RKO (cell line): ENCODE data around the gene ANXA5.
"Not testable (repeated sequence)": the region's sequence is repeated elsewhere in the genome, so short reads cannot be mapped to it uniquely, and the experiment has no call there.

Source experiments
- DNase-seq: peaks from one replicate; pipeline ENCODE4 v3.0.0-alpha.2; 2016; ENCODE audit warnings: low spot score

The ANXA5 gene

GRCh38 chr4:121696581-121697461, at the start of gene ANXA5:
ANXA5 (minus strand) TSS chr4:121696980; CDS start chr4:121696589, 391 bp downstream.
- peak; percentile 87 for DNase-seq

- DNase-seq = no peak
Observed at GRCh38 chr4:121742794-121743193, 46.0 kb upstream of the ANXA5 start.

GRCh38 chr4:121741751-121742150, 45.0 kb upstream of the ANXA5 start:
- DNase-seq = no peak

DNA sequence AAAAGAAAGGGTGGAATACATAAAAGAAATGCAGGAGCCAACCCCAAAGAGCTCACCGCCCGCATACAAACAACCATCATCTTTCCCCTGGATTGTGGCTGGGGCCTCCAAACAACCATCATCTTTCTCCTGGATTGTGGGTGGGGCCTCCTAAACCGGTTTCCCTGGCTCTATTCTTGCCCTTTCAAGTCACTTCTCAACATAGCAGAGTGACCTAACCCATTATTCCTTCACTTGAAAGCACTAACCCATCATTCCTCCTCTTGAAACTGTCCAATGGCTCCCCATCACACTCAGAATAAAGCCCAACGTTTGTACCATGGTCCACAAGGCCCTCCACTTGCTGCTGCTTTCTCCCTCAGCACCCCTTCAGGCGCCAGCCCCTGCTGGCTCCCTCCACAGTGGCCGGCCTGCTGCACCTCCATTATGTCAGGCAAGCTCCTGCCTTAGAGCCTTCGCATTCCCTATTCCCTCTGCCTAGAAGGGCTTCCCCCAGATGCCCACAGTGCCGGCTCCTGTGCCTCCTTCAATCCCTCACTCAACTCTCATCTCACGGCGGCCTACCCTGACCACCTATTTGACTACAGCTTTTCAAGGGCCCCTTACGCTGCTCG, 44.1 kb upstream of the ANXA5 start:
- DNase-seq = no peak

DNA sequence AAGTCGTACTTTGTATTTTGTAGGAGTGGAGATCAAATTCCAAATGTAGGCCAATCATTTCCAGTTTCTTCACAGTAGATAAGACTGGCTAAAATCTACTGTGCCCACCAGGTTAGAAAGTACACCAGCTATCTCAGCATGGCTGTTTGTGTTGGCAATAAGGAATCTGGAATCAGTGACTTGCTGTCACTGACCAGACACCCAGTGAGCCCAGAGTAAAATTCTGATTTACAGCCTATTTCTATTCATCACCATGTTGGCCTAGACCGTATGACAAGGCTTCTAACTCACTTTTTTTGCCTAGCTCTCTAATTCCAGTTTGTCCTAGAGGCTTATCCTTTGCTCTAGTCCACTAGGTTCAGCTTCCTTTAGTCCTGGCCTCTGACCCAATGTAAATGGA, 42.8 kb upstream of the ANXA5 start:
- DNase-seq = no peak

- DNase-seq = no peak
Observed at GRCh38 chr4:121738780-121739535, 42.2 kb upstream of the ANXA5 start.

DNA sequence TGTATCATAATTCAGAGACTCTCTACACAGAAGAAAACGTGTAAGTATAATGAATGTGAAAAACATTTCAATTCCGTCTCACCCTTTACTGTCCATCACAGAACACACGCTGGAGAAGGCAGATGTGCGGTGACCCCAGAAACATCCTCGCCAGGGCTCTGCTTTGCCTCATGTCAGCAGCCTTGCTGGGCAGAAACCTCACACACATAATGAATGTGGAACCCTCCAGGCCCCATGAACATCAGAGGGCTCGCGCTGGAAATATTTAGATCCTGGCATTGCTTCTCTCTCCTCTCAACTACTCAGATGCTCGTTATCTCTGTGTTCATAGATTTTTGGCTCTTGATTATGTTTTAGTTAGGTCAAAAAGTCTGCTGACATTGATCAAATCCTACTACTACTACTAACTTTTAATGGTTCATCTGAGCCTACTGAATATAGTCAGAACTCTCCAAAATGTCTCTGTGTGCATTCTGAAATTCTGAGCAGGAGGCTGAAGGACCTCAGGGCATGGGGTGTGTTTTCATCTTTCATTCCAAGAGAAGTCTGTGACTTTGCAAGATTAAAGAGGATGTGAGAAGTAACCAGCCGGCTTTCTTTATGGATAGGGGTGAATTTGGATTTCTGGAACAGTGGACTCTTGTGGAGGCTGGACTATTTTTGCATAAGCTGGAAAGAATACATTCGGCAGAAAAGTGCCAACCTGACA, 41.2 kb upstream of the ANXA5 start:
- DNase-seq = no peak

DNA sequence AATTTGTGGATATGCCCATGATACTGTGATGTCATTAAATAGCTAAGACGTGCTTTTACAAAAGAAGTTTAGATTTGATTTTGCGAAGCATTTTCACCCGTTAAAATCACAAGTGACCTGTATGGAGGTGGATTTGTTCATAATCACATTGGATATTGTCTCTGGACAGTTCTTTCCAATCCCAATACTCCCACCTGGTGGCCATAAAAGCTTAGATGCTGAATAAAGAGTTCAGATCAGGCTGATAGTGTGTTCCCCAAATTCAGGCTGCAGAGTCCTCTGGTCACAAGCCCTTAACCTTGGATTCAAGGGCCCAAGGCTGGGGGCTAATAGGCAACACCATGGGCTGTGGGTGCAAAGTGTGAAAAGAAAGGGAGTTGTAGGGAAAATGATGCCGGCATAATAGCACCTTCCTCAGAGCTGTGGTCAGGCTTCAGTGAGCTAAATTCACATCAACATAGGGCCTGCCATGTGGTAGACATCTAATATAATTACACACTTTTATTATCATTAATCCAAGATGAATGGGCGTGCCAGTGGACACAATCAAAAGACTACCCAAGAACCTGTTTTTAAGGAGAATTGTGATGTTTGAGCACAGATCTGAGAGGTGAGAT, 40.1 kb upstream of the ANXA5 start:
- DNase-seq = peak; percentile 72

DNA sequence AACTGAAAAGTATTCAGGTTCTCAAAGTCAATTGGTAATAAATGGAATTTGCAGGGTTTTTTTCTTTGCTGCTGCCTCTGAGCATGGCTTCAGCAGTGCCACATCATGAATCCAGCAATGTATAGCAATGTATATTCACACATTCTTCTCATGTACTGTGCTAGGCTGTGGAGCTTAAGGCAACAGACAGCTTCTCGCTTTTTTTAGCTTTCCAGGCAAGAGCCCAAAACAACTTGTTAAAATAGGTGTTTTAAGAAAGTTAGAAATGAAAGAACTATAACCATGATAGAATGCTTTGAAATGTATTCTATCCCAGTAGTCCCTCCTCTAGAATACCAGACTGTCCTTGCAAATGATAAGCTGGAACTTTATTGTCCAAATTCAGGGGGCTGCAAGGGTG, 37.8 kb upstream of the ANXA5 start:
- no peak for DNase-seq

GRCh38 chr4:121733942-121734341, 37.2 kb upstream of the ANXA5 start:
- no peak for DNase-seq

DNA sequence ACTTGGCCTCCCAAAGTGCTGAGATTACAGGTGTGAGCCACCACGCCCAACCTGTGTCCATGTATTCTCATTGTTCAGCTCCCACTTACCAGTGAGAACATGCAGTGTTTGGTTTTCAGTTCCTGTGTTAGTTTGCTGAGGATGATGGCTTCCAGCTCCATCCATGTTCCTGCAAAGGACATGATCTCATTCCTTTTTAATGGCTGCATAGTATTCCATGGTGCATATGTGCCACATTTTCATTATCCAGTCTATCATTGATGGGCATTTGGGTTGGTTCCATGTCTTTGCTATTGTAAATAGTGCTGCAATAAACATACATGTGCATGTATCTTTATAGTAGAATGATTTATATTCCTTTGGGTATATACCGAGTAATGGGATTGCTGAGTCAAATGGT, 33.0 kb upstream of the ANXA5 start:
- DNase-seq = not testable (repeated sequence)

- DNase-seq = peak; percentile 34
Observed at GRCh38 chr4:121728798-121729226, 32.0 kb upstream of the ANXA5 start.

- DNase-seq = no peak
Observed at GRCh38 chr4:121728066-121728465, 31.3 kb upstream of the ANXA5 start.

DNA sequence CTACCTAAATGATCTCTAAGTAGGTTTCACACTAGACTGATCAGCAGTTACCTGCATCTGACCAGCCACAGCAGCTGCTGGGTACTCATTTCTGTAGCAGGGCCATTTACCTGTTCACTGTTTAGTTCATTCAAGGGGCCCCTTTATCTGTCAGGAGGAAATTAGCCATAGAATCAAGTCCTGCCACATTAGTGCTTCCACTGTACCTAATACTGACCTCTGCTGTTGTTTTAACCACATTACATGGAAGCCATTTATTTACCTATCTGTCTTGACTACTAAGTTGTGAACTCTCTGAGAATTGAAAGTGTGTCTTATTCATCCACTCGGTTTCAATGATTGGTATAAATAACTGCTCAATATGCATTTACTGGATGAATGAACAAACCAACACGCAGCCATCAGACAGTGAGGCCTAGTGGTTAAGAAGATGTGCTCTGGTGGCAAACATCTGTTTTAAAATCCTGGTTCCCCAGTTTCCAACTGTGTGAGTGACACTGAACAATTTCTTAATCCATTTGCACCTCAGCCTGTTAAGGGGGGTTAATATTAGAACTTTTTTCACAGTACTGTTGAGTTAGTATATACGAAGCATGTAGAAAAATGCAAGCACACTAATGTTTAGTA, 30.0 kb upstream of the ANXA5 start:
- DNase-seq = peak; percentile 76

GRCh38 chr4:121724671-121725070, 27.9 kb upstream of the ANXA5 start:
- no peak for DNase-seq

DNA sequence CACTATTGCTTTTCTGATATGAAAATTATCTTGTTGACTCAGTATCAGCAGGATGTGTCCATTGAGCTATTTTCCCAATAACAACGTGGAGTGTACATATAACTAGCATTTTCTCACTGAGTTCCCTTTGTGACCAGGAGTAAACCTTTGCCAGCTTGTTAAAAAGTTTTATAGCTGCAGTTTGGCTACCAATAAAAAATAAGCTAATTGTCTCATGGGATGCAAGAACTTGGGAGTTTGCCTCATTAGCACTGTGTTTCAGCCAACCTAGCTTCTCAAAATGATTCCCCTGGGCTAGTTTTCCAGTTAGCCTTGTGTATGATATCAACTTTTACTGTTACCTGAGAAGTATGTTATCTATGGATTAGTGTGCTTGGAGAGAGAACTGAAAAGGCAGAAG, 24.9 kb upstream of the ANXA5 start:
- DNase-seq = no peak

- no peak for DNase-seq
Observed at GRCh38 chr4:121720109-121720508, 23.3 kb upstream of the ANXA5 start.

DNA sequence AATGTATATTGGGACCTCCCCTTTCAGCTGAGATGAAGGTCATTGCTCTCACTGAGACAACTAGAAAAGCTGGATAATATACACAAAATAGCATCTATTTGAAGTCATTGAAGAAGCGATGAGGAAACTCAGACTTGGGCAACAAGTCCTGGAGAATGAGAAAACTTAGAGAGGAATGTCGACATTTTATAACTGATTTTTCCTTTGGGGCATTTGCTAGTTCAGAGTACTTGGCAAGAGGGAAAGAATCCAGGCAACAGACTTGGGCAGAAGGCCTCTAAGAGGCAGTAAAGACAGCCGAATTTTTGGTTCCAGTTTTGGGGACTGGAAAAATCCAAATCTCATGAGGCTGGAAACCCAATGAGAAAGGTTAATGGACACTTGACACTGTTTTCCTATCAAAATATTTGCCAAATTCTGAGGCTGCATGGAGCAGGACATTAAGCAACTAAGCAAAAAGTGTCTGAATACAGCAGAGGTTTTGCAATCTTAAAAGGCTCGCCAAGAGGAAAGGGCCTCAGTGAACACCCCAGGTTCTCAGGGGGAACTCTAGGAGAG, 21.0 kb upstream of the ANXA5 start:
- DNase-seq = no peak

DNA sequence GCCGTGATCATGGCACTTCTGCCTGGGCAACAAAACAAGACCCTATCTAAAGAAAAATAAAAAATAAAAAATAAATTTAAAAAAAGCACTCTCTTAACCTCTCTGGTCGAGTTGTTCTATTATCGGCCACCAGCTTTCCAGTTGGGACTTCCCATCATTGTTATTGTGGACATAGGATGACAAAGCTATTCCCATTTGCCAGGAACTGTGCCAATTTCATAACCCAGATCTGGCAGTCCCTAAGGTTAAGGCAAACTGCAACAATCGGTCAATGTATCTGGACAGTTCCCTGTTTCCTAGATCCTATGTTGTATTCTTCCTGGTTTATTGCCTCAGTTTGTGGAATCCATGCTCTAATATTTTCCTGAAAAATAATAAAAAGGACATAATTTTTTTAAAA, 17.8 kb upstream of the ANXA5 start:
- DNase-seq = no peak

DNA sequence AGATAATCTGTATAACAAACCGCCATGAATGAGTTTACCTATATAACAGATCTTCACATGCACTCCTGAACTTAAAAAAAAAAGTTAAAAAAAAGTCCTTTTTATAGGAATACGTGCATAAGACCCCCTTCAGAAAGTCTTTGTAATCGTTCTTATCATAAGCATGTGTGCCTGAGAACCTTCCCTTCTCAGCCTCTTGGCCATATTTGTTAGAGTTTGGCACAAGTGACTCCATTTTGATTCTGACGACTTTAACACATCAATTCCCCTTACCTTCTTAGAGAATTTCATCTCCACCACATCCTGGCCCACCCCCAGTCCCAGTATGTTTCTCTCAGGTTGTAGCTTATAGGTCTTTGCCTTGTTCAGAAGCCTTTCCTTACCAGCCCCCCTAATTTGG, 16.0 kb upstream of the ANXA5 start:
- no peak for DNase-seq
